GM06990 (cell line): Measurements from ENCODE around the gene PPME1.

Experiments used
- DNase-seq: peaks from one replicate; pipeline ENCODE4 v3.0.0-alpha.2; 2011; ENCODE audit not compliant: insufficient read length; ENCODE audit errors: extremely low read depth
- H3K27me3 ChIP-seq: replicated peaks from 2 replicates; pipeline ENCODE4 v1.6.0; 2011; ENCODE audit warnings: low read length; ENCODE audit not compliant: control insufficient read depth, insufficient read depth
- H3K36me3 ChIP-seq: 2 replicates; pipeline ENCODE4 v1.5.1; 2011; ENCODE audit warnings: low read length; ENCODE audit not compliant: control insufficient read depth, insufficient read depth
- H3K4me3 ChIP-seq: replicated peaks from 2 replicates; pipeline ENCODE4 v1.5.1; 2011; ENCODE audit warnings: low read depth, mild to moderate bottlenecking, control low read depth, low read length
- TF ChIP-seq, protein P1 (sequence below): IDR thresholded peaks from 2 replicates; pipeline ENCODE4 v1.5.1; 2011; ENCODE audit warnings: low read length, control low read depth, mild to moderate bottlenecking, inconsistent platforms; ENCODE audit not compliant: insufficient read depth, poor library complexity, severe bottlenecking

The PPME1 gene

DNA sequence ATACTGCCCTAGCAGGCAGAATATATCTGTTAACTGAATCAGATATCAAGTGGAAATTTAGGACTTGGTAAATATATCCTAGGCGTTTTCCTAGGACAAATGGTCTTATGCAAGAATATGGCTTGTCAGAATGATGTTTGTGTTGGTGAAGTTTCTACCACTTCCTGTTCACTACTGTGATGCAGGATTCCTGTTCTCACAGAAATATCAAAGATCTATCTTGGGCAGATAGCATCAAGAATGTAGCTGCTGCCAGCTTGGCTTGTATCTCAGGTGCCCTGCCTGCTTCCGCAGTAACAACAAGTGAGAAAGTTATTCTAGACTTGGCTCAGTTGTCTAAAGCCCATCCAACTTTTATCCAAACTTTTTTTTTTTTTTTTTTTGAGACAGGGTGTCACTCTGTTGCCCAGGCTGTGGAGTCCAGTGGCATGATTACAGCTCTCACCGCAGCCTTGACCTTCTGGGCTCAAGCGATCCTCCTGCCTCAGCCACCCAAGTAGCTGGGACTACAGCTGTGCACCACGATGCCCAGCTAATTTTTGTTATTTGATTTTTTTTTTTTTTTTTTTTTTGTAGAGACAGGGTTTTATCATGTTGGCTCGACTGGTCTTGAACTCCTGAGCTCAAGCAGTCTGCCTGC is 61.3 kb downstream of the PPME1 start:
- no peaks in the 10 kb centered on the region for H3K27me3 ChIP-seq
- H3K4me3 ChIP-seq, result no peak overlapping the region
- DNase-seq, result no peak
- peaks cover 9% of the 10 kb centered on the region for H3K36me3 ChIP-seq
- TF ChIP-seq, protein P1, sequence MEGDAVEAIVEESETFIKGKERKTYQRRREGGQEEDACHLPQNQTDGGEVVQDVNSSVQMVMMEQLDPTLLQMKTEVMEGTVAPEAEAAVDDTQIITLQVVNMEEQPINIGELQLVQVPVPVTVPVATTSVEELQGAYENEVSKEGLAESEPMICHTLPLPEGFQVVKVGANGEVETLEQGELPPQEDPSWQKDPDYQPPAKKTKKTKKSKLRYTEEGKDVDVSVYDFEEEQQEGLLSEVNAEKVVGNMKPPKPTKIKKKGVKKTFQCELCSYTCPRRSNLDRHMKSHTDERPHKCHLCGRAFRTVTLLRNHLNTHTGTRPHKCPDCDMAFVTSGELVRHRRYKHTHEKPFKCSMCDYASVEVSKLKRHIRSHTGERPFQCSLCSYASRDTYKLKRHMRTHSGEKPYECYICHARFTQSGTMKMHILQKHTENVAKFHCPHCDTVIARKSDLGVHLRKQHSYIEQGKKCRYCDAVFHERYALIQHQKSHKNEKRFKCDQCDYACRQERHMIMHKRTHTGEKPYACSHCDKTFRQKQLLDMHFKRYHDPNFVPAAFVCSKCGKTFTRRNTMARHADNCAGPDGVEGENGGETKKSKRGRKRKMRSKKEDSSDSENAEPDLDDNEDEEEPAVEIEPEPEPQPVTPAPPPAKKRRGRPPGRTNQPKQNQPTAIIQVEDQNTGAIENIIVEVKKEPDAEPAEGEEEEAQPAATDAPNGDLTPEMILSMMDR, result no peak

DNA sequence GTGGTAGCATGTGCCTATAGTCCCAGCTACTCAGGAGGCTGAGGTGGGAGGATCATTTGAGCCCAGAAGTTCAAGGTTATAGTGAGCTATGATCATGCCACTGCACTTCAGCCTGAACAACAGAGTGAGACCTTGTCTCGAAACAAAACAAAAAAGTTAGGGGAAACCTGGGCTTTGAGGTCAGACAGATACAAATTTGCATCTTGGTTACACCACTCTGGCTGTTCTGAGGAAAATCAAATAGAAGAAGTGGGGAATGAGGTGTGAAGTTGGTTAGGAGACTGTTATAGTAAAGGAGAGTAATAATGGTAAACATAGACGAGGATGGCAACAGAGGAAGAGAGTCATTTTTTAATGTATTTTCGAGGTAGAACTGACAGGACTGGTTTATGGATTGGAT is 62.6 kb downstream of the PPME1 start:
- TF ChIP-seq, protein P1, result no peak
- H3K36me3 ChIP-seq, result peaks cover 9% of the 10 kb centered on the region
- no peak overlapping the region for H3K4me3 ChIP-seq
- no peak for DNase-seq
- no peaks in the 10 kb centered on the region for H3K27me3 ChIP-seq

- DNase-seq, result no peak
- TF ChIP-seq, protein P1, result no peak
- H3K36me3 ChIP-seq, result peaks cover 8% of the 10 kb centered on the region
Measured at GRCh38 chr11:74235121-74235520, 64.0 kb downstream of the PPME1 start.

DNA sequence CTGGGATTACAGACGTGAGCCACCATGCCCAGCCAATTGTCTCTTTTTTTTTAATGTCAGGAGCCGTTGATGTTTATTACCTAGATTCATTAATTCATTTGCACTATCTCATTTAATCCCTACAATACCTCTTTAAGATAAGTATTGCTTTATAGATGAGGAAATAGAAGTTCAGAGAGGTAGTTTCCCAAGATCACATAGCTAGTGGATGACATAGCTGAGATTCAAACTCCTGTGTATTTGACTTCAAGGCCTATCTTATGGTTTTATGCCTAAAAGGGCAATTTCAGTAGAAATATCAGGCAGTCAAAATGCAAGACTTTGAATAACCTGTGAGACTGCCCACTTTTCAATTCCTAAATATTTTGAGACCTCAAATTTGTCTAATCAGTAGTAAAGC is 66.5 kb downstream of the PPME1 start:
- Histone ChIP-seq H3K27me3 (no peaks in the 10 kb centered on the region), H3K36me3 (peaks cover 6% of the 10 kb centered on the region), H3K4me3 (no peak overlapping the region)
- TF ChIP-seq, protein P1, result no peak
- no peak for DNase-seq

More at GRCh38 chr11:74235121-74235520, 64.0 kb downstream of the PPME1 start:
- no peaks in the 10 kb centered on the region for H3K27me3 ChIP-seq
- no peak overlapping the region for H3K4me3 ChIP-seq

DNA sequence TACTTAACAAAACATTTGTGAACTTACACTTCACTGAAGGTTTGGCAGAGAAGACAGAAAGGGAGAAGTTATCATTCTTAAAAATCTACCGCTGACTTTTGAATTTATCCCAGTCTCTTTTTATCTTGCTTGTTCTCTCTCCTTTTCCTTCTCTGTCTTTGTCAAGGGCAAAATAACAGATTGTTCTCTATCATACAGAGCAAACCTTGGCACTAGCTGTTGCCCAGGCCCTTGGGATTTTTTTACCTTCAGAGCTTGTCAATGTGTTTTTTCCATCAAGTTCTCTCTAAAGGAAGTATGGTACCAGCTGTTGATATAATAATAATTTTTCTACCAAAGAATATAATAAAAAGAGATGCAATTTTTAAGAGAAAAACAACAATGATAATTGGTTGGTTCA is 67.2 kb downstream of the PPME1 start:
- H3K4me3 ChIP-seq, result no peak overlapping the region
- H3K27me3 ChIP-seq, result no peaks in the 10 kb centered on the region
- no peak for DNase-seq
- TF ChIP-seq, protein P1, result no peak
- H3K36me3 ChIP-seq, result peaks cover 6% of the 10 kb centered on the region

GRCh38 chr11:74248469-74248868 is 77.4 kb downstream of the PPME1 start:
- TF ChIP-seq, protein P1, result no peak
- H3K36me3 ChIP-seq, result peaks cover 8% of the 10 kb centered on the region

More at GRCh38 chr11:74248469-74248868, 77.4 kb downstream of the PPME1 start:
- no peak for DNase-seq
- Histone ChIP-seq H3K4me3 (no peak overlapping the region), H3K27me3 (no peaks in the 10 kb centered on the region)
